ENCODE data around the gene MIOX.

MIOX gene

GRCh38 chr22:50479721-50480120 is 6.9 kb upstream of the MIOX start:
- no peaks in the 10 kb centered on the region for H3K36me3 ChIP-seq
- no peak overlapping the region for H3K4me3 ChIP-seq (ENCODE audit: low read depth, low read length)
- no peak for TF ChIP-seq CTCF (IDR thresholded peaks at IDR 0.05; ENCODE audit: low read depth, low read length)
- H3K27me3 ChIP-seq (ENCODE audit: insufficient read depth, low read depth, severe bottlenecking): no peaks in the 10 kb centered on the region
- H3K9me3 ChIP-seq (ENCODE audit: severe bottlenecking): peaks cover 5% of the 10 kb centered on the region
- H3K27ac ChIP-seq: no peak overlapping the region
- DNase-seq: no peak

- Histone ChIP-seq H3K4me3 (ENCODE audit: low read depth, low read length) (no peak overlapping the region), H3K9me3 (ENCODE audit: severe bottlenecking) (peaks cover 5% of the 10 kb centered on the region), H3K36me3 (no peaks in the 10 kb centered on the region), H3K27ac (no peak overlapping the region), H3K27me3 (ENCODE audit: insufficient read depth, low read depth, severe bottlenecking) (no peaks in the 10 kb centered on the region)
- no peak for TF ChIP-seq CTCF (IDR thresholded peaks at IDR 0.05; ENCODE audit: low read depth, low read length)
- DNase-seq: no peak
Measured at GRCh38 chr22:50481045-50481439, 5.6 kb upstream of the MIOX start.

- H3K27me3 ChIP-seq (ENCODE audit: insufficient read depth, low read depth, severe bottlenecking): no peaks in the 10 kb centered on the region
- no peak for DNase-seq
- no peak for TF ChIP-seq CTCF (IDR thresholded peaks at IDR 0.05; ENCODE audit: low read depth, low read length)
- H3K36me3 ChIP-seq: no peaks in the 10 kb centered on the region
- H3K27ac ChIP-seq: no peak within 1 kb of the TSS
- H3K9me3 ChIP-seq (ENCODE audit: severe bottlenecking): peaks cover 5% of the 10 kb centered on the region
- H3K4me3 ChIP-seq (ENCODE audit: low read depth, low read length): no peak within 1 kb of the TSS
Measured at GRCh38 chr22:50481440-50482106, 5.1 kb upstream of the MIOX start, which contains the start of gene ADM2. ADM2 (plus strand) TSS chr22:50481543; CDS start chr22:50481848, 305 bp downstream.

GRCh38 chr22:50482107-50483074 is 4.3 kb upstream of the MIOX start:
- H3K36me3 ChIP-seq: no peaks in the 10 kb centered on the region
- no peak overlapping the region for H3K27ac ChIP-seq
- H3K4me3 ChIP-seq (ENCODE audit: low read depth, low read length): no peak overlapping the region
- no peak for TF ChIP-seq CTCF (IDR thresholded peaks at IDR 0.05; ENCODE audit: low read depth, low read length)
- no peaks in the 10 kb centered on the region for H3K27me3 ChIP-seq (ENCODE audit: insufficient read depth, low read depth, severe bottlenecking)
- peaks cover 5% of the 10 kb centered on the region for H3K9me3 ChIP-seq (ENCODE audit: severe bottlenecking)
- no peak for DNase-seq

GRCh38 chr22:50483106-50483505 is 3.6 kb upstream of the MIOX start:
- no peak for DNase-seq
- H3K36me3 ChIP-seq: no peaks in the 10 kb centered on the region
- TF ChIP-seq CTCF (IDR thresholded peaks at IDR 0.05; ENCODE audit: low read depth, low read length): no peak
- H3K4me3 ChIP-seq (ENCODE audit: low read depth, low read length): no peak overlapping the region
- H3K27me3 ChIP-seq (ENCODE audit: insufficient read depth, low read depth, severe bottlenecking): no peaks in the 10 kb centered on the region
- H3K9me3 ChIP-seq (ENCODE audit: severe bottlenecking): peaks cover 5% of the 10 kb centered on the region
- no peak overlapping the region for H3K27ac ChIP-seq
